NB4 (cell line): Measurements from ENCODE around the gene C1QTNF12.

Source experiments
- DNase-seq: peaks from one replicate; pipeline ENCODE4 v3.0.0; 2010; ENCODE audit warnings: low read depth
- H3K4me3 ChIP-seq: one replicate; pipeline ENCODE4 v1.5.1; 2011; ENCODE audit warnings: mild to moderate bottlenecking, low read depth, low read length, moderate library complexity
- CTCF ChIP-seq: IDR thresholded peaks from one replicate; pipeline ENCODE4 v1.5.1; 2012; ENCODE audit warnings: low read depth, low read length
- MAX ChIP-seq: IDR thresholded peaks from 2 replicates; pipeline ENCODE4 v1.6.1; 2011; ENCODE audit warnings: low read depth, low read length
- MYC ChIP-seq: IDR thresholded peaks from 2 replicates; pipeline ENCODE4 v1.6.1; 2011; ENCODE audit warnings: low read depth, low read length
- POLR2A ChIP-seq: IDR thresholded peaks from 2 replicates; pipeline ENCODE4 v1.6.1; 2011; ENCODE audit warnings: mild to moderate bottlenecking; ENCODE audit not compliant: insufficient read length; ENCODE audit errors: extremely low read depth

C1QTNF12 gene

GRCh38 chr1:1264026-1264425 lies 17.5 kb upstream of the C1QTNF12 start:
- no peak for DNase-seq
- TF ChIP-seq MAX = no peak
- TF ChIP-seq MYC = no peak
- no peak for TF ChIP-seq CTCF
- TF ChIP-seq POLR2A = no peak
- H3K4me3 ChIP-seq = no peak overlapping the region

GRCh38 chr1:1262758-1263157 lies 16.2 kb upstream of the C1QTNF12 start:
- TF ChIP-seq MAX (no peak), CTCF (no peak), POLR2A (no peak), MYC (no peak)
- no peak overlapping the region for H3K4me3 ChIP-seq
- DNase-seq = no peak

- no peak for DNase-seq
- no peak overlapping the region for H3K4me3 ChIP-seq
Observed at GRCh38 chr1:1262071-1262470, 15.5 kb upstream of the C1QTNF12 start.

GRCh38 chr1:1260843-1261560 lies 14.5 kb upstream of the C1QTNF12 start:
- no peak overlapping the region for H3K4me3 ChIP-seq
- no peak for DNase-seq
- TF ChIP-seq MAX (no peak), CTCF (no peak), POLR2A (no peak), MYC (no peak)

More at GRCh38 chr1:1262071-1262470, 15.5 kb upstream of the C1QTNF12 start:
- no peak for TF ChIP-seq MYC
- TF ChIP-seq CTCF = no peak
- no peak for TF ChIP-seq MAX
- TF ChIP-seq POLR2A = no peak

- no peak for TF ChIP-seq MAX
- no peak for TF ChIP-seq CTCF
- H3K4me3 ChIP-seq = no peak overlapping the region
- no peak for DNase-seq
Observed at GRCh38 chr1:1259951-1260600, 13.6 kb upstream of the C1QTNF12 start.

- no peak for DNase-seq
- TF ChIP-seq MYC = no peak
- no peak for TF ChIP-seq CTCF
- TF ChIP-seq MAX = no peak
- H3K4me3 ChIP-seq = no peak overlapping the region
Observed at GRCh38 chr1:1259540-1259939, 13.0 kb upstream of the C1QTNF12 start.
